A673 (cell line): ENCODE results near the gene SMARCA2. TPM values are rescaled to one million over a fixed set of nuclear protein-coding genes. Genes with fewer than 3 reads are reported as not detected.

Experiments used
- BruUV-seq: library from RNA; stranded (reverse); fragments of 400-500 nt; replicated peaks from 2 replicates; lab custom pipeline; 2021; lab: Mats Ljungman, UMichigan
- CTCF ChIA-PET: fragments of 300-600 bp; sonication (Branson Sonifier 250); formaldehyde crosslinking; loops from one replicate; lab custom pipeline; 2022; ENCODE audit warnings: antibody characterized with exemption; lab: Charles Lee
- POLR2A ChIA-PET: fragments of 300-600 bp; sonication (Branson Sonifier 250); formaldehyde crosslinking; loops from one replicate; lab custom pipeline; 2022; ENCODE audit warnings: antibody characterized with exemption; ENCODE audit not compliant: low non-redundant PET; lab: Charles Lee
- DNase-seq: peaks from one replicate; pipeline ENCODE4 v3.0.0-alpha.2; 2015; ENCODE audit warnings: low spot score
- H3K27ac ChIP-seq: fragments of 200-600 bp; sonication (generic); 2 replicates; pipeline ENCODE4 v1.5.1; 2016; ENCODE audit warnings: mixed run types, low read depth, mild to moderate bottlenecking, mixed read lengths, antibody characterized with exemption, low read length; ENCODE audit not compliant: poor library complexity, severe bottlenecking
- H3K27me3 ChIP-seq: fragments of 200-600 bp; sonication (generic); replicated peaks from 2 replicates; pipeline ENCODE4 v1.6.1; 2017; ENCODE audit warnings: mixed run types, low read depth, mild to moderate bottlenecking, mixed read lengths, antibody characterized with exemption, low read length; ENCODE audit not compliant: insufficient read depth, poor library complexity
- H3K36me3 ChIP-seq: fragments of 200-600 bp; sonication (generic); 2 replicates; pipeline ENCODE4 v1.6.1; 2016; ENCODE audit warnings: mixed run types, mild to moderate bottlenecking, mixed read lengths, antibody characterized with exemption, low read length; ENCODE audit not compliant: insufficient read depth, poor library complexity, severe bottlenecking
- H3K4me1 ChIP-seq: fragments of 200-600 bp; sonication (generic); 2 replicates; pipeline ENCODE4 v1.6.1; 2017; ENCODE audit warnings: mixed run types, mild to moderate bottlenecking, mixed read lengths, antibody characterized with exemption, low read length; ENCODE audit not compliant: insufficient read depth, poor library complexity, severe bottlenecking
- H3K4me3 ChIP-seq: fragments of 200-600 bp; sonication (generic); 2 replicates; pipeline ENCODE4 v1.5.1; 2016; ENCODE audit warnings: low read depth, mixed run types, mild to moderate bottlenecking, mixed read lengths, low read length; ENCODE audit not compliant: poor library complexity, severe bottlenecking
- H3K9me3 ChIP-seq: fragments of 200-600 bp; sonication (generic); 2 replicates; pipeline ENCODE4 v1.6.1; 2016; ENCODE audit warnings: mixed run types, low read depth, mild to moderate bottlenecking, mixed read lengths, antibody characterized with exemption, low read length; ENCODE audit not compliant: poor library complexity, severe bottlenecking
- CTCF ChIP-seq: fragments of 300-800, 200-600 bp; sonication (generic); conservative IDR thresholded peaks from 2 replicates; pipeline ENCODE4 v1.5.1; 2017; ENCODE audit warnings: low read depth, mild to moderate bottlenecking, antibody characterized with exemption, low read length, moderate library complexity, mixed read lengths
- EZH2 ChIP-seq: fragments of 200-600 bp; sonication (generic); IDR thresholded peaks from 2 replicates; pipeline ENCODE4 v1.6.1; 2017; ENCODE audit warnings: borderline replicate concordance, low read depth, mild to moderate bottlenecking, mixed read lengths, antibody characterized with exemption, low read length; ENCODE audit not compliant: poor library complexity, severe bottlenecking
- intact Hi-C: fragments of 100-400 bp; cut with micrococcal nuclease; formaldehyde crosslinking; loops from one replicate; pipeline ENCODE4 v1.10.0; 2022; ENCODE audit not compliant: unreplicated experiment
- total RNA-seq: library from RNA; stranded (reverse); gene quantifications from 2 replicates; pipeline ENCODE4 v1.2.3, GENCODE V29; 2021

SMARCA2 gene
- total RNA-seq, 1 experiment from 2014 or later: 69.0 TPM

GRCh38 chr9:1982074-1982473 is 33.1 kb upstream of the SMARCA2 start:
- H3K4me3 ChIP-seq: no peak overlapping the region
- CTCF ChIA-PET: no interaction called here
- H3K9me3 ChIP-seq: no peaks in the 10 kb centered on the region
- no peaks in the 10 kb centered on the region for H3K36me3 ChIP-seq
- TF ChIP-seq EZH2 (no peak), CTCF (no peak)
- no peak overlapping the region for H3K27ac ChIP-seq
- no TSS peak for BruUV-seq
- intact Hi-C loops: no loop called here
- DNase-seq: no peak
- no peaks in the 10 kb centered on the region for H3K4me1 ChIP-seq
- POLR2A ChIA-PET: no interaction called here
- H3K27me3 ChIP-seq: no peaks in the 10 kb centered on the region

GRCh38 chr9:1986341-1986740 is 28.8 kb upstream of the SMARCA2 start:
- DNase-seq: no peak
- no peaks in the 10 kb centered on the region for H3K4me1 ChIP-seq
- H3K27me3 ChIP-seq: no peaks in the 10 kb centered on the region
- BruUV-seq: no TSS peak
- no peaks in the 10 kb centered on the region for H3K36me3 ChIP-seq
- H3K27ac ChIP-seq: no peak overlapping the region
- POLR2A ChIA-PET: no interaction called here
- no peak overlapping the region for H3K4me3 ChIP-seq
- intact Hi-C loops: no loop called here
- TF ChIP-seq EZH2 (no peak), CTCF (no peak)
- no peaks in the 10 kb centered on the region for H3K9me3 ChIP-seq
- CTCF ChIA-PET: no interaction called here

GRCh38 chr9:1989500-1989899 is 25.6 kb upstream of the SMARCA2 start:
- POLR2A ChIA-PET: no interaction called here
- Histone ChIP-seq H3K4me3 (no peak overlapping the region), H3K36me3 (no peaks in the 10 kb centered on the region), H3K4me1 (peaks cover 5% of the 10 kb centered on the region), H3K27ac (no peak overlapping the region), H3K9me3 (no peaks in the 10 kb centered on the region), H3K27me3 (no peaks in the 10 kb centered on the region)
- CTCF ChIA-PET: no interaction called here
- intact Hi-C loops: no loop called here
- no TSS peak for BruUV-seq
- DNase-seq: no peak
- no peak for TF ChIP-seq CTCF
- no peak for TF ChIP-seq EZH2
